Fibroblast of skin of scalp (primary cell): Measurements from ENCODE around the gene TBC1D22A. TPM values are rescaled to one million over a fixed set of nuclear protein-coding genes. Genes with fewer than 3 reads are reported as not detected.
"Not testable (repeated sequence)": the region's sequence is repeated elsewhere in the genome, so short reads cannot be mapped to it uniquely, and the experiment has no call there.

Source experiments
- DNase-seq: peaks from one replicate; pipeline ENCODE4 v3.0.0-alpha.2; 2013
- polyA plus RNA-seq, 2 experiments: library from polyadenylated mRNA; unstranded; fragments of 120-200 nt; gene quantifications; one replicate each; pipeline ENCODE4 v1.2.1, GENCODE V29; 2013; ENCODE audit not compliant: insufficient read length in 2 of 2

TBC1D22A gene, protein sequence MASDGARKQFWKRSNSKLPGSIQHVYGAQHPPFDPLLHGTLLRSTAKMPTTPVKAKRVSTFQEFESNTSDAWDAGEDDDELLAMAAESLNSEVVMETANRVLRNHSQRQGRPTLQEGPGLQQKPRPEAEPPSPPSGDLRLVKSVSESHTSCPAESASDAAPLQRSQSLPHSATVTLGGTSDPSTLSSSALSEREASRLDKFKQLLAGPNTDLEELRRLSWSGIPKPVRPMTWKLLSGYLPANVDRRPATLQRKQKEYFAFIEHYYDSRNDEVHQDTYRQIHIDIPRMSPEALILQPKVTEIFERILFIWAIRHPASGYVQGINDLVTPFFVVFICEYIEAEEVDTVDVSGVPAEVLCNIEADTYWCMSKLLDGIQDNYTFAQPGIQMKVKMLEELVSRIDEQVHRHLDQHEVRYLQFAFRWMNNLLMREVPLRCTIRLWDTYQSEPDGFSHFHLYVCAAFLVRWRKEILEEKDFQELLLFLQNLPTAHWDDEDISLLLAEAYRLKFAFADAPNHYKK
- polyA plus RNA-seq (2013, experiment 1 of 2; ENCODE audit: insufficient read length), result 20.3 TPM
- 17.8 TPM for polyA plus RNA-seq (2013, experiment 2 of 2; ENCODE audit: insufficient read length)

DNA sequence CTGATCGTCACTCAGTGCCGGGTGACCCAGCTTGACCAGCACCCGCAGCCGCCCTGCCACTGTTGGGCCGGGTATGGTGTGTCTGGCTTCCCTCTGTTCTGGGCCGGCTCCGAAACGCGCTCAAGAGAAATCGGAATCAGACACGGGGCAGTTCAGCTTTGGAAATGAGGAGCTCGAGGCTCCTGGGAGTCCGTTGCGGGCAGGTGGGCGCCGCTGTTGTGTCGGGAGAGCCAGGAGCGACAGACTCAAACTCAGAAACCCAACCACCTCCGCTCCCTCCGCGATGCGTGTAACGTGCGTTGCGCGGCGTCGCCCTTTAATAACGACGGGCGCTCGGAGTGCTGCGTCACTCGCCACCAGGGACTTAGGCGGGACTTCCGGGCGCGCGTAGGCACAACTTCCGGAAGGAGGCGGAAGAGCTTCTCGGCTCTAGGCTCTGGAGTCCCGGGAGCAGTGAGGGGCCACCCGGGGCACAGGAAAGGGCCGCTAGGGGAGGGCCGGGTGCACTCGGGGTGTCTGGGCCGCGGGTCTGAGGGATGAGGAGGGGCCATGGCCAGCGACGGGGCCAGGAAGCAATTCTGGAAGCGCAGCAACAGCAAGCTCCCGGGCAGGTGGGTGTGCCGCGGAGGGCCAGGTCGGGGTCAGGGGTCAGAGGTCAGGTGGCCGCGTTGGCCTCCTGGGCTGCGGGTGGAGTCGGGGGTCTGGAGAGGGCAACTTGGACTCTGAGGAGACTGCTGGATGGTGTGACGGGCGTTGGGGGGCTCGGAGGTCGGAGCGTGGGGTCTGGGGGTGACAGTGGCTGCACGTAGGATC, at the start of gene TBC1D22A:
TSS of gene TBC1D22A (plus strand) at position 413 of the 813 bp plus-strand sequence. CDS start at position 550, 137 bp downstream.
- peak; percentile 95 for DNase-seq

DNA sequence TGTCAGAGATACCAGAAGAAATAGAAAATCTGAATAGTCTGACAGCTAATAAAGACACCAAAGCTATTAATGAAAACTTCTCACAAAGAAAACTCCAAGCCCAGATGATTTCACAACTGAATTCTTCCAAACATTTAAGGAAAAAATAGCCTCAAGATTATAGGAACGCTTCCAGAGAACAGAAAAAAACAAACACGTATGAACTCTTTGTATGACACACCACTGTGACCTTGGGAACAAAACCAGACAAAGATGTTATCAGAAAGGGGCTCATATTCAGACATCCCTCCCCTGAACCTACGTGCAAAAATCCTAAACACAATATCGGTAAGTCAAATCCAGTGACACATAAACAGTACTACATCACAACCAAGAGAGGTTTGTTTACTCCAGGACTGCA, 47.9 kb upstream of the TBC1D22A start:
- DNase-seq, result no peak

DNA sequence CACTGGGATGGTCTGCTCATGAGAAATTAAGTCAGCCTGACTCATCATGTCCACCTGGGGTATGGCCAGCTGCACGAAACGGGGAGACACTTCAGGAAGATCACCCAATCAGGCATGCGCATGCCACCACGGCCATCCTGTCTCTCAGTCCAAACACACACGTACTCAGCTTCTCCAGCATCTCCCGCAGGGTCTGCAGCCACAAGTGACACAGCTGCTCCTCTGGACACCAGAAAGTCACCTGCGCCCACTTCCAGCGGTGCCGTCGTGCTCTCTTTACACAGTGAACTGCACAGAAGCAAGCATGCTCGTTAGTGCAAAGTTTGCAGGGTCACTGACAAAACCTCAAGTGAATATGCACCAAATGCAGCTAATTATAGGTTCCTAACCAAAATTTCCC, 42.5 kb upstream of the TBC1D22A start:
- no peak for DNase-seq

DNA sequence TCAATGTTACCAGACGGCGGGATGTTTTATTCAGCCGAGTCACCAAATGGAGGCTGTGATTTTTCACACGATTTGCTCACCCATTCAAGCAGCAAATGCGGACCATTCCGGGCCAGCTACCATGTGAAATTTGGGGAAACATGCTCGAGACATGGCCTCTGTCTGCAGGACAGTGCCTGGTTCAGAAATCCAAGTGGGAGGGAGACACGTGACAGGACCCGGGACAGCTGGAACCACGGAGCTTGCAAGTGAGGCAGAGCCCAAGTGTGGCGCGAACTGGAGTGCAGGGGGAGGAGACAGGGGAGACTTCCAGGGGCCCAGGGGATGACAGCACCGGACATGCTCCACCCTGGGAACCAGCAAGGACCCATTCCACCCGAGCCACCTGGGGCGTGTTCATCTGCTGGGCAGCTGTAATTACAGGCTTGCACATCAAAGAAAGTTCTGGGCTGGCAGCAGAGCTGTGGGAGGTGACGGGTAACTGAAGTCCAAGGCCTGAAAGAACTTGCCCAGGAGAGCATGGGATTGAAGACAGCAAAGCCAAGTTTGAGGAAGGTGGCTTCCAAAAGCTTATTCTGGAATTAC, 40.9 kb upstream of the TBC1D22A start:
- DNase-seq, result no peak

DNA sequence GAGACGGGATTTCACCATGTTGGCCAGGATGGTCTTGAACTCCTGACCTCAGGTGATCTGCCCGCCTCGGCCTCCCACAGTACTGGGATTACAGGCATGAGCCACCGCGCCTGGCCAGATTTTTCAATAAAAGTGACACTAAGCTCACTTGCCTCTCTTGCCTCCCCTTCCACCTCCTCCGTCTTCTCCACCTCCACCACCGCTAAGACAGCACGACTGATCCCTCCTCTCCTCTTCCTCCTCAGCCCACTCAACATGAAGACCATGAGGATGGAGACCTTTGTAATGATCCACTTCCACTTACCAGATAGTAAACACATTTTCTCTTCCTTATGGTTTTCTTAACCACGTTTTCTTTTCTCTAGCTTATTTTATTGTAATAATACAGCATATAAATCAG, 38.6 kb upstream of the TBC1D22A start:
- no peak for DNase-seq

DNA sequence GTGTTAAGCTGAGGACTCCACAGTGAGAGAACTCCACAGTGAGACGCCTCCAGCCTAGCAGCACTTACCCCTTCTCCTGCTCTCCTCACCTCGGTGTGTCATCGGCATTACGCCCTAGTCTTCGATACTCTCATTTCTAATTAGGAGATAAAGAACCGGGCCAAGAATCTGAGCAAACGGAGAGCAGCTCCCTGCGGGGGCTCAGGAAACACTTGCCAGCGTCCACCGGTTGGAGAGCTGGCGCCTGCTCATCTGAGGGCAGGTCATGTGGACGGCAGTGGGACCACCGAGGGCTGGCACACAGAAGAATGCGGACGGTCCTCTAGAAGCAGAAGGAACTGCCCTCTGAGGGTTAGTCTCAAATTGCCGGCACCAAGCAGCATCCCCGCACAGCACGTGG, 37.4 kb upstream of the TBC1D22A start:
- no peak for DNase-seq

DNA sequence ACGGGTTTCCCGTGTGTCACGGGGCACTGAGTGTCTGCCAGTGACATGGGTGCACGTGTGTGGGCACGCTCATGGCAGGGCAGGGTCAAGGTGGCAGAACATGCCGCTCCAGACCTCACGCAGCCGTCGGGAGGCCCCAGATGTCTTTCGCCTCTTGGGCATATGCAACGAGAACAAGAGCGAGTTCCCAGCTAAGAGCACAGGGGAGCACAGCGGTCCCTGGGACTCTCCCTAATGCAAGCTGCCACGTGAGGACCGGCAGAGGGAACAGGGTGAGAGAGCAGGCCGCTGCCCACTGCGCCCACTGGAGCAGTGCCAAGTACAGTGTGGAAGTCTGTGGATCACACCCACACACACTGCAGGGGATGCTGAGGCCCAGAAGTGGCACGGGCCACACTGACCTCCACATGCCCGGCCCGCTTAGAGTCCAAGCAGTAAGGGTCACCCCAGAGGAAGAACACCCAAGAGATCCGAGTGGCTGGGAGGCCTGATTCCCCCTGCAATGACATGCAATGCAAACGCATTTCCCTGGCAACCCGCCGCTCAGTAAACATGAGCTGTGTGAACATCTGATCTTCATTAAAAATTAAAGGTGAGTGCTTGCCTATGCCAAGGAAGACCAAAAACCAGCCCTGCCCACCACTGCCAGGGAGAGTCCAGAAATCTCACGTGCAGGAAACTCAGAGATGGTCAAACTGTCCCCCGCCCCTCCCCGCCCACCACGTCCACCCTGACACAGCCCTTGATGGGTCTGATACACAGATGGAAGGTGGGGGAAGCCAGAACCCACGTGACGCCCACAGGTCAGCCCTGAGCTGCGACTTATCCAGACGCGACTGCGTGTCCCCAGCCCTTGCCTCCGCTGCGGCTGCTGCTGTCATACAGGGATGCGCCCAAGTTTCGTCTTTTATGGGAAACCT, 36.1 kb upstream of the TBC1D22A start:
- DNase-seq, result peak; percentile 21

DNA sequence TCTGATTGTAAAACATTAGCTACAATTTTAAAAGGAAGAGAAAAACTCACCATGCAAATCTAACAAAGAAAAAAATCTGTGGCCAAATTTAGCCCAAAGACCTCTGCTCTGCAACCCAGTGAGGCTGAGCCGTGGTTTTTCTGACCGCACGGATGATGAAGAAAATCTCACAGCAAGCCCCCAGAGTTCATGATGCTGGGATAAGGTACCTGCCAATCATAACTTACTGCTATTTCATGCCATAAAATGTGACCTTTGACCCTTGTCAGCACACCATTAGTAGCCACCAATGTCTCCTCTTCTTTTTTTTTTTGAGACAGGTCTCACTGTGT, 35.5 kb upstream of the TBC1D22A start:
- no peak for DNase-seq

DNA sequence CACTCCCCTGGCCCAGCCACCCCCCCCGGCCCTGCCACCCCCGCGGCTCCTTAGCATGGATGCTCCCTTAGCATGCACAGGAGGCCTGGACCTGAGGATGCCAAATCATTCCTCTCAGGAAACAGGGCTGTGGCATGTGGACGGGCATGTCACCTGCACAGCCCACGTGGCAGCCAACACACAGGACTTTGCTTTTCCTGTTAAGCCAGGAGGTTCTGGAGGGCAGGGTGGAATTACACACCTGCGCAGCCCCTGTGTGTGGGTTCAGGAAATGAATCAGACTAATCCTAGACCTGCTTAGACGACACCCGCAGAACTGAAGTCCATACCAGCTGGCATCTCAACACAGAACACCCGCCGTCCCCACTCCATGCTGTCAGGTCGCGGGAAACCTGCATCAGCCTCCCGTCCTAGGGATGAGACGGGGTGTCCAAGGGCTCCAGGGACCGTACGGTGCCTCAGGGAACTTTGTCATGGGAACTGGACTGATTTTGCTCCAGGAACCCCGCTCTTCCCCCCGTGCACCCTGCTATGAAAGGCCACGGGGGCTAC, 34.6 kb upstream of the TBC1D22A start:
- DNase-seq, result no peak

DNA sequence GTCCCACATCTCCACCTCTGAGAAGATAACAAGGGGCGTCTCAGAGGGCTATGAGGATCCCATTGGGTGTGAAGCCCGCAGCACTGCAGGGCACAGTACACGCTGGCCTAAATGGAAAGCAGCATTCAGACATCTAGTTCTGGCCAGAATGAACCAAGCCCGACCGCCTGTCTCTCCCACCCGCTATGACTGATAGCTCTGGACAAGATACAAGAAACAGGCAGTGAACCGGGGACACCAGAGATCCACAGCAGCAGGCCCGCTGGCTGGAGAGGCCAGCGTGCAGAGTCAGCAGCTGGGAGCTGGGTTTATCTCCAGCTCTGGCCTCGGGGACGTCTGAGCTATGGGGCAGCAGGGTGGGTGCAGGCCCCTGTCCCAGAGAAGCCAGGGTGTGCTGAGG, 34.0 kb upstream of the TBC1D22A start:
- DNase-seq, result no peak

DNA sequence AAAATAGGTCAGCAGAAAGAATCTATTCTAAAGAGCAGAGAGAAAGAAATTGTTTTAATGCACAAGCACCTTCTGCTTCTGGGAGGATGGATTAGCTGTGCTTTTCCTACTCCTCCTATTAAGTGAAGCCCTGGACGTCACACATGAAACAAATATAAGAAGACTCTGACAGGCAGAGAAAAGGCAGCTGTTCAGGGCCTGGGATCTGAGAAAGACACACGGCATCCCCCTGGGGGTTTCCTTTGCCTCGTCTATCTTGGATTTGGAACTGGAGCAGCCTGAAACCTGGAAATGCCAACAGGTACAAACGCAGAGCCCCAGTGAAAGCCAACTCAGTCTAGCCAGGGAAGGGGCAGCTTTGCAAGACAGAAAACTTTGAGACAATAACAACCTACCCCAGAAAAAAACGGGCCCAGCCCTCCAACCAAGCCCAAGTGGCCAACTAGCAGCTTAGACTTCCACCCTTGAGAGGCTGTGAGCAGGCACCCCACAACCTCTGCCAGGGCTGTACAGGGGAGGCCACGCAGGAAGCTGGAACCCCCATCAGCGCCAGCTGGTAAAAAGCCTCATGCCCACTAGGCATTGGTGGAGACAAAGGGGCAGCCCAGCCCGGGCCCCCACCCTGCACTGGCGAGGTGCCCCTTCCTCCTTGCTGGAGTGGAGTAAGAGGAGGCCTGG, 31.7 kb upstream of the TBC1D22A start:
- no peak for DNase-seq

DNA sequence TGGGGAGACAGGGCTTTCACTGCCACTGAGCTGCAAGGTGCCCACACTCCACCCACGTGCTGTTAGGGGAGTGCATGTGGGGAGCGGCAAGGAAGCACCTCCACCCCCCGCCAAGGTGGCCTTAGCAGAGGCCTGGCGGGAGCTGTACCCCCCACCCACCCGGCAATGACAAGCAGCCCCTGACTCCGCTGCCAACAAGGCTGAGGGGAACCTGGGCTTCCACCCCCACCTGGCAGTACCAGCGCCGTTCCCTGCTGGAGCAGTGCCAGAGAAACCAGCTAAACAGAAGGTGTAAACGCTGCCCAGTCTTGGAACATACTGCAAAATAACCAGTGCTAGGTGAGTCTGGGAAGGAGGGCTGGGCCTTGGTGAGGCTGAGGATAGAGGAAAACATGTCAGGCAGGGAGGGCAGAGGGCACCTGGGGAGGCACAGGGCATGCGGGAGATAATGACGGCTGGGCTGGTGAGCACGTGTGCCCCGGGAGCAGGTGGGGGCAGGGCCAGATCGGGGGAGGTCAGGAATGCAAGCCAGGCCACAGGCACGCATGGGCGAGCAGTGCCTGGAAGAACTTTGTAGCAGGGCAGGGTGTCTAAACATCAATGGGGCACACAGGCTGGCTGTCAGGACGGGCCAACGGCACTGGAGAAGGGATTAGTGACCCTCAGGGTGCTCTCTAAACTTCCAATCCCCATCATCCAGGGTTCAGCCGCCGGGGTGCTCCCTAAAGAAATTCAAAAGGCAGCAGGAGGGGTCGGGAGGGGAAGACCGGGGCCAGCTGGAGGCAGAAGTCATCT, 31.0 kb upstream of the TBC1D22A start:
- peak; percentile 46 for DNase-seq

DNA sequence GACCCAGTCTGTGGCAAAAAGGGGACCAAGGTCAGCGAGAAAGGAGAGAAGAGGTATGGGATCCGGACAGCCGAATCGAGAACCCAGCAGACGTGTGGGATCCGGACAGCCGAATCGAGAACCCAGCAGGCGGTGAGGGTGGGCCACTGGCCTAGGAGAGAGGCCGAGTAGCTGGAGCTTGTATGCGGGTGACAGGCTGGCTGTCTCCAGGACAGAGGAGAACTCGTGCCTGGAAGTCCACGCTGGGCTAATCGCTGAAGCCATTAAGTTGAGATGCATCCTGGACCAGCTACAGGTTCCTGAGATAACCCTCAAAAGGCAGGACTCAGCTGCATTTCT, 30.4 kb upstream of the TBC1D22A start:
- no peak for DNase-seq

DNA sequence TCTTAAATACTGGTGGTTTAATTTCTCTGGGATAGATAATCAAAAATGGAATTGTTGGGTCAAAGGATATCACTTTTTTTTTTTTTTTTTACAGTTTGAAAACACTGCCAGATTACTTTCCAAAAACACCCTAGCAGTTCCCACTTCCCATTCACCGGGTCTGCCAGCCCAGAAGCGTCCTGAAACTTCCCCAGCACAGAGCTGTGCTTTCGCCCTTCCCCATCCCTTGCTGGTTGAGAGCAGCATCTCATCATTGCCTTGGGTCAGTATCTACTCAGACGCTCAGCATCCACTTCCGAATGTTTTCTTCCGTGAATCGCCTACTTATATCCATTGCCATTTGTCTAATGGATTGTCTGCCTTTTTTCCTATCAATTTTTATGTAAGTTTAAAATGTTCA, 29.9 kb upstream of the TBC1D22A start:
- DNase-seq, result no peak

DNA sequence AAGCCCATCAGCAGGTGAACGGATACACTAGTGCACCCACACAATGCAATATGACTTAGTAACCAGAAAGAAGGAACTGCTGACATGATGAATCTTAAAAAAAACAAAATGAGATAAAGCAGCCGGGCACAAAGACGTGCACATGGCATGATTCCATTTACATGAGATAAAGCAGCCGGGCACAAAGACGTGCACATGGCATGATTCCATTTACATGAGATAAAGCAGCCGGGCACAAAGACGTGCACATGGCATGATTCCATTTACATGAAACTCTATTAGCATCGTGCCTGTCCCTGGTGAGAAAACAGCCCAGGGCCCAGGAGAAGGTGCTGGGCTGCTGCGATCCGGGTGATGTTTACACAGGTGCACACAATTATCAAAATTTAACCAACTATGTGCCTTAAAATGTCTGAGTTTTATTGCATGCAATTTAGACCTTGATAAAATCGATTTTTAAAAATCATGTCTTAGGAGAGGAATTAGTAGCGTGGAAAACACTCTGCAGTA, 28.2 kb upstream of the TBC1D22A start:
- not testable (repeated sequence) for DNase-seq

DNA sequence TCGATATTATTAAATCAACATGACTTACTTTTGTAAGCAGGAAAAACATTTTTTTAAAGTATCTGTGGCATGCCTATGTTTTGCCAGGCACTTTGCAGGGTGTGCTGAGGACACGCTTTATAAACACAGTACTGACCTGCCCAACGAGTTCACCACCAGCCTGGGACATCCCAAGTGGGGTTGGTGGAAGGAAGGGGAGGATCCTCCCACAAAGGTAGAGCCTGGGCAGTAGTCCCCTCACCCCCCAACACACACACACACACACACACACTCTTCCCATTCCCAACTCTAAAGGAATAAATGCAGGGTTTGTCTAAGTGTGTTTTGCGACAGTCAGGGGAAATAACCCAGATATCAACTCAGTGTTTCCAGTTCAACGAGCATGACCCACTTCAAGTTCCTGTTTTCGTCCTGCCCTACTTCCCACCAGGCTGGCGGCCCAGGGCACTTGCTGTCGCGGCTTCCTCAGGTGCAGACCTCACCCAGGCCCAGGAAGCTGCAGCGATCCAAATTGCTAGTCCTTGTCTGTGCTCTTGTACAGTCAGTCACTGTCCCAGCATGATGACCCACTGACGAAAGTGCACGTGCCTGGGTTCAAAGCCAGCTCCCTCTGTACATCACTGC, 27.5 kb upstream of the TBC1D22A start:
- DNase-seq, result no peak

DNA sequence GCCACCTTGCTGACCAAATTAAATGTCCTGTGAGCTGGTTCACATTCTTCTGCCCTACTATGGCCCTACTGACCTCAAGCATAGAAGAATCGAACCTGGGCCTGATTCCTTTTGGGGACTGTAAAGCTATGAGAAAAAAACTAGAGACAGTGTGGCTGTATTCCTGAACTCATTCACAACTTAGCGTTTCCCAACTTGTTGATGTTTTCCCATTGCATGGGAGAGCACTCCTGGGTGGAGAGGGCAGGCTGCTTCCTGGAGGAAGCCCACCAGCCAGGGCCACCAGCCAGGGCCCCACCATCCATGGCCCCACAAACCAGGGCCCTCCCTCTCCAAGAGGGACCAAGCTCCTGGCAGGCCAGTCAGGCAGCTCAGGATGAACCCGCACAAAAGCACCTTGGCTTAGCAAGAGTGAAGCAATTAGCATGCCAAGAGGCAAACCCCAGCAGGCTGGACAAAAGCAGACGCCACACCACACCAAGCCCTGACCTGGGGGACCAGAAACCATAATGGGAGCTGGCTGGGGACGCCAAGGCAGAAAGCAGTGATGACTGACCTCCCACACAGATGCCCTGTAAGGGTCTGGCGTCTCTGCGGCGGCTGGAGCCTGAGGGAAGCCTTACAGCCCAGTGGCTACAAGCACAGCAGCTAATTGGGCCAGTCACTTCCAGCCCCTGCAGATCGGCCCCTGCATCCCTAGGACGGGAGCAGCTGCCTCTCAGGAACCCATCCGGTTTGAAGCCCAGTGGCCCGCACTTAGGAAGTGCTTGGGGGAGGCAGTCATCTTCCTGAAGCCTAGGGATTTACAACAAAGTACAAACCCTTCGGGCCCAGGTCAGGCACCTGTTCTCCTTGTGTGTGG, 26.5 kb upstream of the TBC1D22A start:
- no peak for DNase-seq

DNA sequence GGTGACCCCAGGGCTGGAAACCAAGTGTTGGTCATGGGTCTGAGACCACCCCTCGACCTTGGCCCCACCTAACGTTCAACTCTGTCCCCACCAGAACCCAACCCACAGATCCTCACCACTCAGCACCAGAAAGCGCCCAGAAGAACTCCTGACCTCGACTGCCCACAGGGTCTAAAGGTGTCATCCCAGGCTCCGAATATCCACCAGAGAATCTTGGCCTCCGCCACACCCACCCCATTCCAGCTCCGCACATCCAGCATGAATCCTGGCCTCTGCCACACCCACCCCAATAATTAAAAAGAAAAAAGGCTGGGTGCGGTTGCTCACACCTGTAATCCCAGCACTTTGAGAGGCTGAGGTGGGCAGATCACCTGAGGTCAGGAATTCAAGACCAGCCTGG, 25.7 kb upstream of the TBC1D22A start:
- DNase-seq, result no peak
